Activated naive CD4-positive, alpha-beta T cell treated with anti-CD3 and anti-CD28 coated beads, Interleukin-2, amount 50 U/mL, for 72 hours (primary cell): ENCODE data around the gene C5orf15. TPM values are rescaled to one million over a fixed set of nuclear protein-coding genes. Genes with fewer than 3 reads are reported as not detected.

Experiments
- total RNA-seq, 2 donors: library from RNA; stranded (reverse); gene quantifications; one replicate each; pipeline ENCODE4 v1.2.3, GENCODE V29; 2022

C5orf15 gene
- total RNA-seq, 2 donors from 2014 or later = 20.6 to 28.1 TPM

Other genes with a start within 250 kb of the C5orf15 start
- 100 to 1,000 TPM; 289 to 522 TPM for gene VDAC1, start 36.4 kb upstream of the C5orf15 start, total RNA-seq
- gene TCF7, start 146.1 kb upstream of the C5orf15 start, total RNA-seq = 100 to 1,000 TPM in 1 of 2 donors, 10 to 100 TPM in 1; 93.5 to 229 TPM
- 100 to 1,000 TPM; 156 to 291 TPM for gene SKP1, start 208.3 kb upstream of the C5orf15 start, total RNA-seq